ENCODE results near the gene CHRM1.
A peak's percentile ranks its signal among the peaks of the same experiment; 100 is the strongest.

CHRM1 gene

GRCh38 chr11:62902932-62903331, 18.2 kb downstream of the CHRM1 start:
- no peak for DNase-seq

- DNase-seq: no peak
Observed at GRCh38 chr11:62898027-62898426, 23.1 kb downstream of the CHRM1 start.

GRCh38 chr11:62897311-62897710, 23.9 kb downstream of the CHRM1 start:
- no peak for DNase-seq

- DNase-seq: no peak
Observed at GRCh38 chr11:62896049-62896448, 25.1 kb downstream of the CHRM1 start.

GRCh38 chr11:62895501-62895900, 25.7 kb downstream of the CHRM1 start:
- no peak for DNase-seq

- no peak for DNase-seq
Observed at GRCh38 chr11:62892077-62892922, 28.9 kb downstream of the CHRM1 start.

GRCh38 chr11:62889484-62890437, 31.4 kb downstream of the CHRM1 start:
- DNase-seq: no peak

- no peak for DNase-seq
Observed at GRCh38 chr11:62889126-62889483, 32.1 kb downstream of the CHRM1 start.

- DNase-seq: no peak
Observed at GRCh38 chr11:62888406-62888805, 32.8 kb downstream of the CHRM1 start.

GRCh38 chr11:62885137-62885750, 35.9 kb downstream of the CHRM1 start:
- DNase-seq: no peak

GRCh38 chr11:62883673-62884072, 37.5 kb downstream of the CHRM1 start:
- no peak for DNase-seq

- DNase-seq: no peak
Observed at GRCh38 chr11:62882788-62883501, 38.2 kb downstream of the CHRM1 start.

- DNase-seq: no peak
Observed at GRCh38 chr11:62882431-62882749, 38.8 kb downstream of the CHRM1 start.

- DNase-seq: peak; percentile 89
Observed at GRCh38 chr11:62881579-62882430, 39.4 kb downstream of the CHRM1 start.

- peak; percentile 89 for DNase-seq
Observed at GRCh38 chr11:62880803-62881578, 40.2 kb downstream of the CHRM1 start, which contains the start of gene SLC3A2. TSS of gene SLC3A2 (plus strand) at chr11:62880896. CDS start at chr11:62881024, 128 bp downstream.

- no peak for DNase-seq
Observed at GRCh38 chr11:62880231-62880802, 40.8 kb downstream of the CHRM1 start.

- DNase-seq: no peak
Observed at GRCh38 chr11:62879235-62879978, 41.8 kb downstream of the CHRM1 start.

GRCh38 chr11:62876712-62877111, 44.5 kb downstream of the CHRM1 start:
- DNase-seq: no peak

GRCh38 chr11:62875698-62876478, 45.3 kb downstream of the CHRM1 start:
- no peak for DNase-seq

All from NCI-H1105 (cell line).